Peyer's patch (tissue), 4 donors: ENCODE measurements around the gene SLC25A21.

Source experiments
- POLR2A ChIP-seq, 2 donors: fragments of 450-650 bp; IDR thresholded peaks; one replicate each; pipeline ENCODE4 v1.5.1; 2017; ENCODE audit warnings: antibody characterized with exemption in 2 of 2, mild to moderate bottlenecking in 2 of 2, moderate library complexity in 2 of 2
- TF ChIP-seq, protein P1 (sequence below), 6 experiments: fragments of 450-650 bp in 4 of 6; fragments of 200-600 bp in 2 of 6; sonication (generic) in 1 of 6; IDR thresholded peaks; one replicate each; pipeline ENCODE4 v1.5.1; 2017 to 2019; ENCODE audit warnings: antibody characterized with exemption in 6 of 6, mild to moderate bottlenecking in 3 of 6, moderate library complexity in 1 of 6

DNA sequence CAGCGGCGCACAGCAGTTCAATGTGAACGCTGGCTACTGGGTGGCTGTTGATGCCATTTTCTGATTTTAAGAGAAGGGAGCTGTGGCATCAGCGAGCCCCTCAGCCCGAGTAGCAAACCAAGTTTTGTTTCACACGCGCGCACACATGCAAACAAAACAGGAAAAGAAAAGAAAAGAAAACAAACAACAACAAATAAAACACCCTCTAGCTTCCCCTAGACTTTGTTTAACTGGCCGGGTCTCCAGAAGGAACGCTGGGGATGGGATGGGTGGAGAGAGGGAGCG is 510.2 kb downstream of the SLC25A21 start:
- TF ChIP-seq, protein P1, sequence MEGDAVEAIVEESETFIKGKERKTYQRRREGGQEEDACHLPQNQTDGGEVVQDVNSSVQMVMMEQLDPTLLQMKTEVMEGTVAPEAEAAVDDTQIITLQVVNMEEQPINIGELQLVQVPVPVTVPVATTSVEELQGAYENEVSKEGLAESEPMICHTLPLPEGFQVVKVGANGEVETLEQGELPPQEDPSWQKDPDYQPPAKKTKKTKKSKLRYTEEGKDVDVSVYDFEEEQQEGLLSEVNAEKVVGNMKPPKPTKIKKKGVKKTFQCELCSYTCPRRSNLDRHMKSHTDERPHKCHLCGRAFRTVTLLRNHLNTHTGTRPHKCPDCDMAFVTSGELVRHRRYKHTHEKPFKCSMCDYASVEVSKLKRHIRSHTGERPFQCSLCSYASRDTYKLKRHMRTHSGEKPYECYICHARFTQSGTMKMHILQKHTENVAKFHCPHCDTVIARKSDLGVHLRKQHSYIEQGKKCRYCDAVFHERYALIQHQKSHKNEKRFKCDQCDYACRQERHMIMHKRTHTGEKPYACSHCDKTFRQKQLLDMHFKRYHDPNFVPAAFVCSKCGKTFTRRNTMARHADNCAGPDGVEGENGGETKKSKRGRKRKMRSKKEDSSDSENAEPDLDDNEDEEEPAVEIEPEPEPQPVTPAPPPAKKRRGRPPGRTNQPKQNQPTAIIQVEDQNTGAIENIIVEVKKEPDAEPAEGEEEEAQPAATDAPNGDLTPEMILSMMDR (IDR thresholded peaks at IDR 0.05), result no peak
- TF ChIP-seq POLR2A (IDR thresholded peaks at IDR 0.05), result no peak
